Smooth muscle cell (in vitro differentiated cells): ENCODE data around the gene SLC10A7. TPM values are rescaled to one million over a fixed set of nuclear protein-coding genes. Genes with fewer than 3 reads are reported as not detected.

ENCODE experiments used
- DNase-seq: peaks from one replicate; lab custom pipeline; 2025; ENCODE audit not compliant: unreplicated experiment; lab: John Stamatoyannopoulos, UW
- H2AFZ ChIP-seq: fragments of 200-600 bp; sonication (generic); 2 replicates; pipeline ENCODE4 v1.6.0; 2016; ENCODE audit warnings: antibody characterized with exemption, low read depth, mild to moderate bottlenecking
- H3F3A ChIP-seq: fragments of 200-600 bp; sonication (generic); 2 replicates; pipeline ENCODE4 v1.6.0; 2017; ENCODE audit warnings: antibody characterized with exemption, low read depth
- H3K27ac ChIP-seq: fragments of 200-600 bp; sonication (generic); 2 replicates; pipeline ENCODE4 v1.5.1; 2016; ENCODE audit warnings: low read depth, mild to moderate bottlenecking
- H3K27me3 ChIP-seq: fragments of 200-600 bp; sonication (generic); 2 replicates; pipeline ENCODE4 v1.6.1; 2016; ENCODE audit warnings: low read depth, mild to moderate bottlenecking
- H3K36me3 ChIP-seq: fragments of 200-600 bp; sonication (generic); 2 replicates; pipeline ENCODE4 v1.5.1; 2016; ENCODE audit warnings: low read depth
- H3K4me1 ChIP-seq: fragments of 200-600 bp; sonication (generic); 2 replicates; pipeline ENCODE4 v1.5.1; 2016; ENCODE audit warnings: low read depth
- H3K4me2 ChIP-seq: fragments of 200-600 bp; sonication (generic); 2 replicates; pipeline ENCODE4 v1.6.0; 2016; ENCODE audit warnings: mild to moderate bottlenecking
- H3K4me3 ChIP-seq: fragments of 200-600 bp; sonication (generic); 2 replicates; pipeline ENCODE4 v1.5.1; 2016; ENCODE audit warnings: mild to moderate bottlenecking
- H3K79me2 ChIP-seq: fragments of 200-600 bp; sonication (generic); 2 replicates; pipeline ENCODE4 v1.6.0; 2016; ENCODE audit warnings: low read depth, mild to moderate bottlenecking
- H3K9ac ChIP-seq: fragments of 200-600 bp; sonication (generic); 2 replicates; pipeline ENCODE4 v1.6.0; 2016; ENCODE audit warnings: low read depth
- H3K9me3 ChIP-seq: fragments of 200-600 bp; sonication (generic); replicated peaks from 2 replicates; pipeline ENCODE4 v1.5.1; 2016; ENCODE audit warnings: low read depth
- H4K20me1 ChIP-seq: fragments of 200-600 bp; sonication (generic); 2 replicates; pipeline ENCODE4 v1.6.0; 2016; ENCODE audit warnings: low read depth
- CTCF ChIP-seq: fragments of 200-600 bp; sonication (generic); IDR thresholded peaks from 2 replicates; pipeline ENCODE4 v1.5.1; 2017; ENCODE audit warnings: borderline replicate concordance, mild to moderate bottlenecking, antibody characterized with exemption; ENCODE audit not compliant: insufficient read depth, poor library complexity, severe bottlenecking
- WGBS: methylation state at CpG from one replicate; pipeline ENCODE4 v1.1.7; 2016; ENCODE audit warnings: low lambda C conversion rate; 5-methylcytosine and 5-hydroxymethylcytosine counted together
- polyA plus RNA-seq: library from polyadenylated mRNA; unstranded; fragments of >200 nt; fragmentation: Nextera tagmentation; extraction: Ambion mirVana; gene quantifications from 2 replicates; pipeline ENCODE4 v1.2.1, GENCODE V29; 2016
- total RNA-seq: library from RNA; depleted of rRNA; stranded (reverse); fragments of >200 nt; gene quantifications from 2 replicates; pipeline ENCODE4 v1.2.3, GENCODE V29; 2014

Gene SLC10A7
- total and polyA plus RNA-seq, 2 experiments from 2014 or later = 10.3 to 24.8 TPM

GRCh38 chr4:146485968-146486367 is 35.8 kb downstream of the SLC10A7 start:
- Histone ChIP-seq H3K9me3 (peaks cover 6% of the 10 kb centered on the region), H2AFZ (no peak overlapping the region), H3K27ac (no peak overlapping the region), H3K79me2 (no peaks in the 10 kb centered on the region), H3F3A (no peaks in the 10 kb centered on the region), H4K20me1 (peaks cover 33% of the 10 kb centered on the region), H3K36me3 (peaks cover 15% of the 10 kb centered on the region), H3K4me3 (no peak overlapping the region), H3K27me3 (no peaks in the 10 kb centered on the region), H3K4me1 (no peaks in the 10 kb centered on the region), H3K4me2 (no peak overlapping the region), H3K9ac (no peak overlapping the region)
- no peak for TF ChIP-seq CTCF
- no peak for DNase-seq

- H3K36me3 ChIP-seq = peaks cover 15% of the 10 kb centered on the region
- H3K79me2 ChIP-seq = no peaks in the 10 kb centered on the region
- no peak overlapping the region for H3K4me3 ChIP-seq
- TF ChIP-seq CTCF = no peak
- no peak for DNase-seq
- H3K4me2 ChIP-seq = no peak overlapping the region
- H3K9me3 ChIP-seq = peaks cover 6% of the 10 kb centered on the region
- WGBS = 100% methylated on average over 1 of the region's 1 CpG
- H3K4me1 ChIP-seq = no peaks in the 10 kb centered on the region
- H3K9ac ChIP-seq = no peak overlapping the region
- H3K27ac ChIP-seq = no peak overlapping the region
- no peaks in the 10 kb centered on the region for H3K27me3 ChIP-seq
- H3F3A ChIP-seq = no peaks in the 10 kb centered on the region
- H4K20me1 ChIP-seq = peaks cover 16% of the 10 kb centered on the region
- H2AFZ ChIP-seq = no peak overlapping the region
Observed at GRCh38 chr4:146482788-146483187, 39.0 kb downstream of the SLC10A7 start.

- Histone ChIP-seq H4K20me1 (peaks cover 18% of the 10 kb centered on the region), H3K79me2 (no peaks in the 10 kb centered on the region), H3K36me3 (peaks cover 15% of the 10 kb centered on the region), H2AFZ (no peak overlapping the region), H3K4me2 (no peak overlapping the region), H3K9ac (no peak overlapping the region), H3K27ac (no peak overlapping the region), H3K4me1 (no peaks in the 10 kb centered on the region), H3K9me3 (peaks cover 6% of the 10 kb centered on the region), H3F3A (no peaks in the 10 kb centered on the region), H3K4me3 (no peak overlapping the region), H3K27me3 (no peaks in the 10 kb centered on the region)
- no peak for DNase-seq
- 97% methylated on average over 3 of the region's 3 CpGs for WGBS
- TF ChIP-seq CTCF = no peak
Observed at GRCh38 chr4:146481246-146481645, 40.5 kb downstream of the SLC10A7 start.

GRCh38 chr4:146478009-146478408 is 43.7 kb downstream of the SLC10A7 start:
- Histone ChIP-seq H3K9ac (no peak overlapping the region), H3K27me3 (no peaks in the 10 kb centered on the region), H3K4me1 (no peaks in the 10 kb centered on the region), H3K4me3 (no peak overlapping the region), H3K79me2 (no peaks in the 10 kb centered on the region), H2AFZ (no peak overlapping the region), H4K20me1 (peaks cover 25% of the 10 kb centered on the region), H3F3A (no peaks in the 10 kb centered on the region), H3K27ac (no peak overlapping the region), H3K36me3 (peaks cover 5% of the 10 kb centered on the region), H3K4me2 (no peak overlapping the region), H3K9me3 (peaks cover 3% of the 10 kb centered on the region)
- 53% methylated on average over 3 of the region's 3 CpGs for WGBS
- no peak for DNase-seq
- TF ChIP-seq CTCF = no peak
